ENCODE measurements around the gene SLC10A3.

The SLC10A3 gene

GRCh38 chrX:154437971-154438893 is 52.2 kb downstream of the SLC10A3 start:
- Histone ChIP-seq H3K27ac (peak overlapping the region; percentile 35), H3K9me3 (ENCODE audit: severe bottlenecking) (no peaks in the 10 kb centered on the region), H3K27me3 (ENCODE audit: insufficient read depth, low read depth, severe bottlenecking) (peaks cover 4% of the 10 kb centered on the region), H3K4me3 (ENCODE audit: low read depth, low read length) (peak overlapping the region; percentile 57), H3K36me3 (peaks cover 79% of the 10 kb centered on the region)
- no peak for TF ChIP-seq CTCF (IDR thresholded peaks at IDR 0.05; ENCODE audit: low read depth, low read length)
- no peak for DNase-seq

Measured in WERI-Rb-1 (cell line).